ENCODE measurements around the gene PRDM15.

The PRDM15 gene

GRCh38 chr21:41837756-41838297, 41.3 kb downstream of the PRDM15 start:
- no peak for DNase-seq

GRCh38 chr21:41836166-41837015, 42.8 kb downstream of the PRDM15 start:
- DNase-seq, result no peak

GRCh38 chr21:41835711-41836154, 43.4 kb downstream of the PRDM15 start:
- no peak for DNase-seq

GRCh38 chr21:41834926-41835663, 44.0 kb downstream of the PRDM15 start:
- no peak for DNase-seq

- DNase-seq, result no peak
These were observed 44.8 kb downstream of the PRDM15 start for GRCh38 chr21:41834252-41834925.

GRCh38 chr21:41833497-41834115, 45.5 kb downstream of the PRDM15 start:
- no peak for DNase-seq

- DNase-seq, result no peak
These were observed 46.3 kb downstream of the PRDM15 start for GRCh38 chr21:41832596-41833496.

GRCh38 chr21:41831866-41832595, 47.1 kb downstream of the PRDM15 start:
- no peak for DNase-seq

GRCh38 chr21:41831453-41831831, 47.7 kb downstream of the PRDM15 start:
- DNase-seq, result no peak

- no peak for DNase-seq
These were observed 48.2 kb downstream of the PRDM15 start for GRCh38 chr21:41830764-41831452.

- no peak for DNase-seq
These were observed 48.9 kb downstream of the PRDM15 start for GRCh38 chr21:41830145-41830707.

GRCh38 chr21:41828884-41829360, 50.2 kb downstream of the PRDM15 start:
- DNase-seq, result no peak

GRCh38 chr21:41827951-41828883, 50.9 kb downstream of the PRDM15 start:
- no peak for DNase-seq

- DNase-seq, result no peak
These were observed 53.3 kb downstream of the PRDM15 start for GRCh38 chr21:41825881-41826280.

GRCh38 chr21:41825216-41825615, 53.9 kb downstream of the PRDM15 start:
- no peak for DNase-seq

GRCh38 chr21:41824466-41825207, 54.5 kb downstream of the PRDM15 start:
- DNase-seq, result no peak

GRCh38 chr21:41823906-41824305, 55.2 kb downstream of the PRDM15 start:
- DNase-seq, result no peak

GRCh38 chr21:41823166-41823565, 56.0 kb downstream of the PRDM15 start:
- DNase-seq, result no peak

Data from stimulated activated CD4-positive, alpha-beta T cell treated with anti-CD3 and anti-CD28 coated beads, Interleukin-1b, Interleukin-23, amount 100 ng/mL, for 48 hours (primary cell).